Measurements from ENCODE around the gene RNF214. TPM values are rescaled to one million over a fixed set of nuclear protein-coding genes. Genes with fewer than 3 reads are reported as not detected.

The RNF214 gene
- polyA plus RNA-seq, 3 donors = 9.4 to 17.0 (median 11.5) TPM

DNA sequence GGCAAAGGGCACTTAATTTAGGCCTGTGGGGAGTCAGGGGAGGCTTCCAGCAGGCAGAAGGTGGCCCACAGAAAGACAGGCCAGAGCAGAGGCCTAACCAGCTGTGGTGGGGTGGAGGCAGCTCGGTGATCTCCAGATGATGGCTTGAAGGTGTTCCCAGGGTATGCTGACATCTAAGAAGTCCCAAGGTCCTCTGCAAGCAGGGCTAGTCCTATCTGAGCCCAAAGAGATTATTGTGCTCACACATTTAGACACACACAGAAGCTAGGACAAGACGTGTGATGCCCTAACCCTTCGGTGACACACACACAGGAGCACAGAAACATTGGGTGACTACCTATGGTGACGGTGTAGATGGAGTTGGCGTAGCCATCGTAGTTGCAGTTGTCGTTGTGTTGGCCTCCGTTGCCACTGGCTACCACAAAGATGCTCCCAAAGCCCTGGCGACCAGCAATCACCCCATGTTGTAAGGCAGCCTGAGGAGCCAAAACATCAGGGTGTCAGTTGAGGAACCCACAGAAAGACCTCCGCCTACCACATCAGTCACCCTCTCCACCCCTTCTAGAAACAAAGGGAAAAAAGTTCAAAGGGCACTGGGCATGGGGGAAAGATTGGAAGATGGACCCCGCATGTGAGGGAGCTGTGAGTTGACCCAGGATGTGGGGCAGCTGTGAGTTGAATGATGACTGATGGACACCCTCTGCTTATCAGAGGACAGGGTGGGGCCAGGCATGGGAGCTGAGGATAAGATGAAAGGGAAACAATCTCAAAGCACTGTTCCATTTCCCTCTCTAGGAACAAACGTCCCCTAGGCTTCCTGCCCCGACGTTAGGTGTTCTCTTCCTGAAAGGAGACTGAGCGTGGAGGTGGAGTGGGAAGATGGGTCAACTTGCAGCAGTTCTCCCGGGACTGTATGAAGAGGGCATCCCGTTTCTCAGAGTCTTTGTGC lies 8.5 kb upstream of the RNF214 start:
- no peak overlapping the region for H3K27ac ChIP-seq (ENCODE audit: low read depth, low read length)
- WGBS, 3 donors = 78 to 83% (median 83%) methylated on average over 17 of the region's 17 CpGs

DNA sequence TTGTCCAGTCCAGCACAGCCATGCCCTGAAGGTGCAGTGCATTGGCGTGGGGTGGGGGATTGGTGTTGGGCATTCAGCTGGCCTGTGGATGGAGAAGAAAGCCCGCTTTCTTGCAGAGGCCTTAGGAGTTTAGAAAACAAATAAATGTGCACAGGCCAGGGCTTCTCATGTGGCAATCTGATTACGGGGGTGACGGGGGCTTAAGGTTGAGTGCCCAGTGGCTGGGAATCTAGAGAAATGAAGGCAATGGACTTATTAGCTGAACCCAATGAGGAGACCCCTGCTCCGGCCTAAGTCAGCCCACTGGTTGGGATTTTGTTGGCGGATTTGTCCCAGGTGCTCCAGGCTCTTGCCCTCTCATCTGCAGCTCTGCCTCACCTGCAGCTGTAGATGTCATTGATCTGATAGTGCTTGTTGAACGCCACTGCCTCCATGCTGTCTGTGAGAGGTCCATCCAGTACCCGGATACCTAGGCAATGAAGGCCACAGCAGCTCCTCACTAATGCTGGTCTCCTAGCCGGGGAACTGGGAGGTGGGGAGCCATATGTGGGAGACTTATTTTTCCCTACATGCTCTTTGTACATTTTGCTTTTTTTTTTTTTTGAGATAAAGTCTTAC lies 6.8 kb upstream of the RNF214 start:
- no peak overlapping the region for H3K27ac ChIP-seq (ENCODE audit: low read depth, low read length)
- WGBS, 3 donors = 92 to 94% (median 93%) methylated on average over 9 of the region's 9 CpGs

DNA sequence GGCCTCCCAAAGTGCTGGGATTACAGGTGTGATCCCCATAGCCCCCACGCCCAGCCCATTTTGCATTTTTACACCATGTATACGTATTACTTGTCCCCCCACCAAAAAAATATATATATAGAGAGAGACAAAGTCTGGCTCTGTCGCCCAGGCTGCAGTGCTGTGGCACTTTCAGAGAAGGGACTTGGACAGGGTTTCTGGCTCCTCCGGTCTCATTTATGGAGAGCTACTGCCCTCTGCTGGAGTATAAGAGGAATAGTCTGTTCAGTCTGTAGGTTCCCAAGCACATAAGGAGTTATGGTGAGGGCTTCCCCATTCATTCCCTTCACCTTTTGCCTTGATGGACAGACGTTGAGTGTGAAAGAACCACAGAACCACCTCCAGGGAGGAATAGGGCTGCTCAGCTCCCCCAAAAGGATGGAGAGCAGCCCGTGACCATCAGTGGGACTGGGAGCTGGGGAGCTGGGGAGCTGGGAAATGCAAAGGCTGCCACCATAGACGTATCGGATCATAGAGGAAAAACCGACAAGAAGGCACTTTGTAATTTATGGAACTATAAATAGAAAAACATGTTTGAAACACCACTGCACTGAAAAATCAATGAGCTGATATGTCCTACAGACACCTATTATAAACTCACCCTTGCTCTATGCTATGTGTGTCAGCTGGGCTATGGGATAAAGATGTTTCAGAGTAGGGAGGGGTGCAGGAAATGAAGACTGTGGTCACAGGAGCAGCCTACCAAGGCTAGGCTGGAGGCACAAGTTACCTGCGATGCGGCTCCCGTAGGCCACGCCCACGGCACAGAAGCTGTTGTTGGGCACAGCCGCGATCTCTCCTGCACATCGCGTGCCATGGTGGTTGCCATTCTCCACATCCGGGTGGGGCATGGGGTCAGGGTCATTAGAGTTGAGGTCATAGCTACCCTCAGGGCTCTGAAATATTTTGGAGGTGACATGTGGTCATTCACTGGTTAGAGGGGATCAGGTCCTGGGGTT lies 5.8 kb upstream of the RNF214 start:
- H3K27ac ChIP-seq (ENCODE audit: low read depth, low read length) = no peak overlapping the region
- 62 to 70% (median 66%) methylated on average over 19 of the region's 19 CpGs for WGBS, 3 donors

DNA sequence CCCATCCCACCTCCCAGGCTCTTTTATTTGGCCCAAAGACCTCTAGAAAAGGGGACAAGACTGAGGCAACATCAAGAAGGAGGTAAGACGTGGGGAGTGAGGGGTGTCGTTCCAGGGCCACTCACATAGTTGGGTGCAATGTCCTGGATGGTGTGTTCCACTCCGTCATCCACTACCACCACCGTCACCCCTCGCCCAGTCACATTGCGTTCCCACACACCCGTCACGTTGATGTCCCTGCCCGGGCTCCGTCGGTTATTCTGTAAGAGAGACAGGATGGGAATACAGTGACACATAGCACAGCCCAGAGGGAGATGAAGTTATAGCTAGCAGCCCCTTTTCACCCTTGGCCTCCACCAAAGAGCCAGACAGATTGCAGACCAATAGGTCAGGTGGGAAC lies 4.4 kb upstream of the RNF214 start:
- no peak overlapping the region for H3K27ac ChIP-seq (ENCODE audit: low read depth, low read length)
- WGBS, 3 donors = 93 to 94% (median 93%) methylated on average over 11 of the region's 11 CpGs

DNA sequence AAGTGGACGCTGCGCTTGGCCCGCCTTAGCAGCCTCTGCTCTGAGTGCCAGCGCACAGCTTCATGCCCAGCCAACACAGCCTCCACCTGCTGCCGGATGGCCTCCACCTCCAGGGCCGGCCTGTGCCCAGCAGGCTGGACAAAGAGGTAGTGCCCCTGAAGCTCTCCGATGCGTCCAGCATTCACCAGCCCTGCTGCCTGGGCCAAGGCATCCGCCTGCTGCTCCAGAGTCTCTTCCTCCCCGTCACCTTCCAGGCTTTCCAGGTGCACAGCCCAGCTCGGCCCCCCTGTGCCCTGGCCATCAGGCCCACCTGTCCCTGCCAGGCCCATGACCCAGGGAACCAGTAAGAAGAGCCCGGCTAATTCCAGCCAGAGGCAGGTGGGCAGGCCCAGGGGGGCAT lies 3.1 kb upstream of the RNF214 start:
- 94 to 96% (median 94%) methylated on average over 11 to 12 of the region's 12 CpGs for WGBS, 3 donors
- no peak overlapping the region for H3K27ac ChIP-seq (ENCODE audit: low read depth, low read length)

DNA sequence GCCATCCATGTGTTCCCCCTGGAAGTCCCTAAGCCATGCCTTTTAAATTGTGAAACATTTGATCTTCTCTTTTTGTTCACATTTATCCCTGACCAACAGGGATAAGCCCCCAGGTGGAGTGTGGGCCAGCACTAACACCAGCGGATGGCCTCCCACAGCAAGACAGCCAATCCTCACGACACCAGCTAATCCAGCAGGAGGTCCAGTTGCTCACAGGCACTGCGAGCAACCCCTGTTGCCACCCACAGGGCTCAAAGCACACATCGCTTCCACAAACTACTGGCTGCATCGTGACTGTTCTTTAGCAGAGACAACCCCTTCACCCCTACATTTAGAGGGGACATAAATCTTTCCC lies 2.6 kb upstream of the RNF214 start:
- H3K27ac ChIP-seq (ENCODE audit: low read depth, low read length) = no peak overlapping the region
- 79 to 89% (median 88%) methylated on average over 5 of the region's 5 CpGs for whole genome bisulfite sequencing, 3 donors

DNA sequence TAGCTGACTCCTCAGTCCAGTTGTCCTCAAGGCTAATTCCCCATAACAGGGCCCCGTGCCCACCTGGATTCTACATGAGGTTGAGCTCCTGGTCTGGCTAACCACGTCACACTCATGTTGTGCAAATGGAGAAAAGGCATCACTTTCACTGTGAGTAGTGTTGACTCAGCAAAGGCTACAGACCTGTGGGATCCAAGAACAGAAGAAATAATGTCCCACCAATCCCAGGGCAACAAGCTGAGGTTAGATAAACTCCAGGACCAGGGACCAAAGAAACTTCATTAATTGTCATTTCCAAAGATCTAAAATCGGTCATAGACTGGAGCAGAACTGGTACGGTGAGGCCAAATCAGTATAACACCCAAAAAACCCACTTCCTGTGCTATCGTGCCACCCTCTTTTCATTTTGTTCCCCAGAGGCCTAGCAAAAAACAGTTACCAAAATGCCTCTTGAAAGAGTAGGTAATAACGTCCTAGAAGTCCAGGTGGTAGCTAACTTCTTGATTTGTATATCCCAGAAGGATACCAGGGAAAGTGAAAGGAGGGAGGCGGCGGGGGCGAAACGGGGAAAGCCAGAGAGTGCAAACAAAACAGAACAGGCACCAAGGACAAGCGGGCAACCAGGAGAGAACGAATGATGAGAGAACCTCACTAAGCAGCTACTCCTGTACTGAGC lies 2.0 kb upstream of the RNF214 start:
- no peak overlapping the region for H3K27ac ChIP-seq (ENCODE audit: low read depth, low read length)
- WGBS, 3 donors = 38 to 71% (median 70%) methylated on average over 12 of the region's 12 CpGs

DNA sequence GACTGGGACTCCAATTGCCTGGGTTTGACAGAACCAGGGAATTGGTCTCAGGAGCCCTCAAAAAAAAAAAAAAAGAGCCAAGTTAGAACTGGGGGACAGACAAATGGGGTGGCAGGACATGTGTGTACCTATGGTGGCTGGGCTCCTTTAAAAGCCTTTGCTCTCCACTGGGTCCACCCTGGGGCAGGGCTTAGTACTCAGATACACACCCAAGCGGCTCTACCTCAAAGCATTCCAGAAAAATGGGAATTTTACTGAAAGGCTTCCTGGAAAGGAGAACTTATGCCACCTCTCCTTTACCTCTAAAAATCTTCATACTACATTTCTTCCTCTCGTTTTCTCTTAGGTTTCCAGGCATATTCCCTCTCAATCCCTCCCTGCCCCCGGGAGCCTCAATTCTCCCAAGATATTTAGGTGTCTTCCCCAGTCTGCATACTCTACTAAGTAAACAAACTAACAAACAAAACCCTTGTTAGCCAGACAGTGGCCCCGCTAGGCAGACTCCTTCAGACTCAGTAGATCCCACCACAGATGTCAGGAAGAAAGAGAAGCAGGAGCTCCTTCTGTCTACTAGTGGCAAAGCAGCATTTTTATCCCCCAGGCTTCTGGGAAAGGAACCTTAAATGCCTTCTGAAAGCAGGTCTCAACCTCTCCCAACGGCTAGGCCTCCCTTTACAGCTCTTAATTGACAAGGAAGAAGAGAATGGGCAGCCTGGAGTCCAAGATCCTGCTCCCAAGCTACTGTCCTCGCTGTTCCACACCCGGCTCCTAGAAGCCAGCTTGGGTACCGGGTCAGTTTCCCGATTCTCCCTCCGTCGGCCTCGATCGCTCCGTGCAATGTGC lies 1.3 kb upstream of the RNF214 start:
- no peak overlapping the region for H3K27ac ChIP-seq (ENCODE audit: low read depth, low read length)
- 5 to 10% (median 9%) methylated on average over 14 of the region's 14 CpGs for WGBS, 3 donors

DNA sequence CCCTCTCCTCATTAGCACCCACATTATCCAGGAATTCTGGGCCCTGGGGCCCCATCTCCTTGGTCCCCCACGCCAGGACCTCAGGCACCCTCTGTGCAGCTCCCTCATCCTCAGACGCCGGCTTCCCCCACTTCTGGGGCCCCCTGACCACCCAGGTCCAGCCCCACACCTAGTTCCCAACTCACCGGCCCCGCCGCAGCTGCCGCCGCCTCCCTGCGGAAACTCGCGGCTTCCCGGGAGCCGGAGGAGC lies 704 bp upstream of the RNF214 start, which contains the start of gene PCSK7:
Gene PCSK7, minus strand, starts transcription at position 232 of the 250 bp plus-strand sequence. CDS start 2,229 bp downstream, outside the sequence.
- 0 to 1% (median 0%) methylated on average over 13 of the region's 13 CpGs for WGBS, 3 donors
- H3K27ac ChIP-seq (ENCODE audit: low read depth, low read length) = peak within 1 kb of the TSS; percentile 77

DNA sequence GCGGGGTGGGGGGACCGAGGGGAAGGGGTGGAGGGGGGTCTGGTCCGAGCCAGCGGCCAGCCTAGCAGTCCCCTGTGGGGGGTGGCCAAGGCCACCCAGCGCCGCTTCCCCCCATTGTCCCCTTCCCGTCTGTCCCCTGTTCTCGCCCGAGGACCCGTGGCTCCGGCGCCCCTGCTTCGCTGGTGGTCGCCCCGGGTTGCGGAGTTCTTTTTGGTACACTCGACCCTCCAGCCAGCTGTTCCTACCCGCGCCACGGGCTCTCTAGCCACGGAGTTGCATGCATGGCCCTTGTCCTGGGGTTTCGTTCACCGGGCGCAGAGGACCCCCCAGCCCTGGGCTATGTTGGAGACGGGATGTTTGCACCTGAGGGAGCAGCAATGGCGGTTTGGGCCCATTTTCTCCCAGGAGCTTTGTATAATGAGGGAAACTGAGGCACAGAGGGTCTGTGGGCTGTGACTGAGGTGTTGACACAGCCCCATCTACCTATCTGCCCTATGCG lies 489 bp downstream of the RNF214 start:
- no peak overlapping the region for H3K27ac ChIP-seq (ENCODE audit: low read depth, low read length)
- 1 to 3% (median 2%) methylated on average over 20 to 27 of the region's 27 CpGs for WGBS, 3 donors

DNA sequence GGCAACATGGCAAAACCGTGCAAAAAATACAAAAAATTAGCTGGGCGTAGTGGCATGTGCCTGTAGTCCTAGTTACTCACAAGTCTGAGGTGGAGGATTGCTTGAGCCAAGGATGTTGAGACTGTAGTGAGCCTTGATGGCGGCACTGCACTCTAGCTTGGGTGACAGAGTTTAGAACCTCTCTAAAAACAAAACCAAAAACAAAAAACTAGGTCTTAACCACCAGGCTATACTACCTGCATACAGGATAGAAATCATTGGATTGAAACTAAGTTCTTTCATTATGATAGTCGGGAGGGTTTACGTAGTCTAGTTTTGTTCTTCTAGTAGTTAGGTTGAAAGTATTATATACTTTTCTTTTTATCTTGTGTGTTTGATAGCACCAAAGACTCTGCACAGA lies 5.8 kb downstream of the RNF214 start:
- no peak overlapping the region for H3K27ac ChIP-seq (ENCODE audit: low read depth, low read length)
- WGBS, 3 donors = 95 to 98% (median 95%) methylated on average over 5 of the region's 5 CpGs

DNA sequence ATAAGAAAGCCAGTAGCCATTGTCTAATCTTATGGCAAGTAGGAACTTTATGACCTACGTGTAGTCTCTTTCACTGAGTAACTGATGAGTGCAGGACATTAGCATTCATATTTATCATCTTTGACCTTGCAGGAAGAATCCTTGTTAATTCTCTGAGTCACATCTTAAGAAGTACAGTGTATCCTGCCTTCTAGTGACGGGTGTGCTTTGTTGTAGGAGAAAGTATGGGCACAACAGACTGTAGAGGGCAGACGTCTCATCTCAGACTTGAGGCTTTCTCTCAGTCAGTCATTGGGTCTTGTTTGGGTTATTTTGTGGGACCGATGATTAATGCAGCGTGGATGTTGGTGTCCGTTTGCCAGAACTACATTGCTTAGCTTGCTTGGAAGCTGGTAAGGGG lies 6.8 kb downstream of the RNF214 start:
- H3K27ac ChIP-seq (ENCODE audit: low read depth, low read length) = no peak overlapping the region
- WGBS, 3 donors = 75 to 86% (median 85%) methylated on average over 6 of the region's 6 CpGs

DNA sequence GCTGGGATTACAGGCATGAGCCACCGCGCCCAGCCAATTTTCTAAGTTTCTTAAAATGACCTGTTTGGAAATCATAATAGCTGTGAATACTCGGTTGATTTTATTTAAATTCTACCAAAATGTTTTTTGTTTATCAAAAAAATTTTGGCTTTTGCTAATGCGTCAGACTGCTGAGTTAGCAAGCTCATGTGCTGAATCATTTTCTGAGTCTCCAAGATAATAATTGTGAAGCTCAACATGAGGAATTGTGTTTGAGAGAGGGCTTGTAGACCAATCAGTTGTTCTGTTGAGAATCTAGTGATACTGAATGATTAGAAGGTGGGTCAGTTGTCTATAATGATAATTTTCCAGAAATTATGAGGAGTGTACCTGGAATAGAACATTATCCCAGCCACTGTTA lies 15.9 kb downstream of the RNF214 start:
- H3K27ac ChIP-seq (ENCODE audit: low read depth, low read length) = no peak overlapping the region
- WGBS, 3 donors = 91 to 94% (median 92%) methylated on average over 4 of the region's 4 CpGs

DNA sequence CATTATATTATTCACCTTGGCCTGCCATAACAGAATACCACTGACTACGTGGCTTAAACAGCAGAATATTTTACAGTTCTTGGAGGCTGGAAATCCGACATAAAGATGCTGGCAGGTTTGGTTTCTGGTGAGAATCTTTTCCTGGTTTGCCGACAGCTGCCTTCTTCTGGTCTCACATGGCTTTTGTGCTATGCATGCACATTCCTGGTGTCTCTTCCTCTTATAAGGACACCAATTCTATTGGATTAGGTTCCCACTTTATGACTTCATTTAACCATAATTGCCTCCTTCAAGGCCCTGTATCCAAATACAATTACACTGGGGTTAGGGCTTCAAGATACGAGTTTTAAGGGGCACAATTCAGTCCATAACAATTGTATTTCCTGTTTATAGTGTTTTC lies 17.1 kb downstream of the RNF214 start:
- H3K27ac ChIP-seq (ENCODE audit: low read depth, low read length) = no peak overlapping the region
- 89 to 92% (median 91%) methylated on average over 4 of the region's 4 CpGs for WGBS, 3 donors

DNA sequence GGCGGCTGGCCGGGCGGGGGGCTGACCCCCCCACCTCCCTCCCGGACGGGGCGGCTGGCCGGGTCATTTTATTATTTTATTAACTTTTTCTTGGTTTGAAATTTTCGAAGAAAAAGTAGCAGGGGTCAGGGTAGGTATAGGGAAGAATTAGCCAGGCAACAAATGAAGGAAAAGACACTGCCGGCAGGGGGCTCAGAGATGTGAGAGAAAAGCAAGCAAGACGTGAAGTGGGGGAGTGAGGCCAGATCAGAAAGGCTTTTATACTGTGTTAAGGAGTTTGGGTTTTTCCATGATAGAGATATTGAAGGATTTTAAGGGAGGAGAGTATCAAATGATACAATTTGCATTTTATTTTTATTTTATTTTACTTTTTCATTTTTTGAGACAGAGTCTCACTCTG lies 19.0 kb downstream of the RNF214 start:
- no peak overlapping the region for H3K27ac ChIP-seq (ENCODE audit: low read depth, low read length)
- 86 to 95% (median 95%) methylated on average over 7 of the region's 10 CpGs for WGBS, 3 donors

DNA sequence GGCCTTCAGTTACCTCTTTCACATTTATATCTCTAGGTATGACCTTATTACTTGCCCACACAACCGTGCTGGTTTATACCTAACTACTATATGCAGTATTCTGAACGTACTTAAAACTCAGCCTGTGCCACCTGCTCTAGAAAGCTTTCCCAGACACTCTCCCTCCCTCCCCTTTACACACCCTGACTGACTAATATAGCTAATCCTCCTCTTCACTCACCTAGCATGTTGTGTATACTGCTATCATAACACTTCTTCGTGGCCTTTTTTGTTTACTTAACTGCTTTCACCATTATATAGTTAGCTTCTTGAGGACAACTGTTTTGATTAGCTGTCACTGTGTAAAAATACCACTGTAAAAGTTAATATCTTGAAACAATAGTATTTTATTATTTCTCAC lies 23.5 kb downstream of the RNF214 start:
- WGBS, 3 donors = 73 to 86% (median 84%) methylated on average over 3 of the region's 3 CpGs

DNA sequence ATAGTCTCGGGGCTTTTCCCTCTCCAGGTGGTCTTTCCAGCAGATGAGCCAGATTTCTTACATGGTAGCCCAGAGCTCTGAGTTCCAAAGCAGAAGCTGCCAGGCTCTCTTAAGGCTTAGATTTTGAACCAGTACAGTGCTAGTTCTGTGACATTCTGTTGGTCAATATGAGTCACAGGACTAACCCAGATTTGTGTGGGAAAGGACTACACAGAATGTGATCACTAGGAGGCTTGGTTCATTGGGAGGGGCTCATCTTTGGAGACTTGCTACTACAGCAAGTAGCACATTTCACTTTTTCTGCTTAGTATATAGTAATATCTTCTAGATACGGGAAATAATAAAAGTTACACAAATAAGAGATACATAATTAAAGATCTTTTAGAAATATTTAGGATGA lies 24.1 kb downstream of the RNF214 start:
- no peak overlapping the region for H3K27ac ChIP-seq (ENCODE audit: low read depth, low read length)
- WGBS, 3 donors = 43 to 79% (median 75%) methylated on average over 2 of the region's 2 CpGs

More for the DNA sequence above, 23.5 kb downstream of the RNF214 start:
- no peak overlapping the region for H3K27ac ChIP-seq (ENCODE audit: low read depth, low read length)

Data from adipose tissue (tissue), 3 donors.